HG03108 (cell line): ENCODE data around the gene ZNF594.
"Not testable (repeated sequence)": the region's sequence is repeated elsewhere in the genome, so short reads cannot be mapped to it uniquely, and the experiment has no call there.

Experiments used
- ATAC-seq: cut with Tn5 transposase; IDR thresholded peaks from one replicate; pipeline ENCODE4 v1.9.1; 2021; ENCODE audit warnings: moderate library complexity; ENCODE audit not compliant: unreplicated experiment

Gene ZNF594

GRCh38 chr17:5191541-5192417, at the start of gene ZNF594:
Gene ZNF594, minus strand, starts transcription at chr17:5191868. Its CDS starts 7,612 bp downstream, at chr17:5184256.
- peak; percentile 97 for ATAC-seq

- ATAC-seq, result not testable (repeated sequence)
Observed at GRCh38 chr17:5239769-5240168, 48.1 kb upstream of the ZNF594 start.

- no peak for ATAC-seq
Observed at GRCh38 chr17:5238333-5238732, 46.7 kb upstream of the ZNF594 start.

- no peak for ATAC-seq
Observed at GRCh38 chr17:5237541-5238016, 45.9 kb upstream of the ZNF594 start.

GRCh38 chr17:5236938-5237540, 45.4 kb upstream of the ZNF594 start:
- ATAC-seq, result no peak

GRCh38 chr17:5234645-5235576, 43.2 kb upstream of the ZNF594 start, which contains the start of gene SCIMP:
Gene SCIMP, minus strand, starts transcription at chr17:5234860. Its CDS starts 105 bp downstream, at chr17:5234755.
- ATAC-seq, result peak; percentile 51

GRCh38 chr17:5233492-5233891, 41.8 kb upstream of the ZNF594 start:
- ATAC-seq, result not testable (repeated sequence)

GRCh38 chr17:5226940-5227878, 35.5 kb upstream of the ZNF594 start:
- peak; percentile 37 for ATAC-seq

- ATAC-seq, result peak; percentile 32
Observed at GRCh38 chr17:5225668-5226457, 34.2 kb upstream of the ZNF594 start.

GRCh38 chr17:5221912-5222311, 30.2 kb upstream of the ZNF594 start:
- ATAC-seq, result not testable (repeated sequence)

GRCh38 chr17:5220074-5220473, 28.4 kb upstream of the ZNF594 start:
- ATAC-seq, result no peak

- ATAC-seq, result no peak
Observed at GRCh38 chr17:5219536-5219935, 27.9 kb upstream of the ZNF594 start.

- ATAC-seq, result not testable (repeated sequence)
Observed at GRCh38 chr17:5217562-5217961, 25.9 kb upstream of the ZNF594 start.

- ATAC-seq, result no peak
Observed at GRCh38 chr17:5211458-5211857, 19.8 kb upstream of the ZNF594 start.

GRCh38 chr17:5210614-5211252, 19.1 kb upstream of the ZNF594 start:
- ATAC-seq, result peak; percentile 53

GRCh38 chr17:5210091-5210490, 18.4 kb upstream of the ZNF594 start:
- peak; percentile 16 for ATAC-seq

- ATAC-seq, result no peak
Observed at GRCh38 chr17:5209396-5209795, 17.7 kb upstream of the ZNF594 start.

GRCh38 chr17:5203908-5204294, 12.2 kb upstream of the ZNF594 start:
- no peak for ATAC-seq
